NT2/D1 (cell line): ENCODE results near the gene PPIF.

Source experiments
- SUZ12 ChIP-seq: IDR thresholded peaks from 2 replicates; pipeline ENCODE4 v1.6.1; 2011; ENCODE audit not compliant: insufficient read length, insufficient read depth; ENCODE audit errors: extremely low read depth
- YY1 ChIP-seq: IDR thresholded peaks from 2 replicates; pipeline ENCODE4 v1.6.1; 2011; ENCODE audit not compliant: insufficient read length, insufficient read depth
- ZNF274 ChIP-seq: IDR thresholded peaks from 2 replicates; pipeline ENCODE4 v1.6.1; 2011; ENCODE audit warnings: mild to moderate bottlenecking, low read depth, low read length

- no peak for TF ChIP-seq ZNF274
- no peak for TF ChIP-seq YY1
- TF ChIP-seq SUZ12, result no peak
These were observed 36.2 kb upstream of the PPIF start for GRCh38 chr10:79310911-79311573.
